Liver (tissue), 9 donors: ENCODE results near the gene TRPM8. TPM values are rescaled to one million over a fixed set of nuclear protein-coding genes. Genes with fewer than 3 reads are reported as not detected.

Source experiments
- DNase-seq: peaks from one replicate; pipeline ENCODE4 v3.0.0-alpha.2; 2017; ENCODE audit warnings: low spot score
- H3K27ac ChIP-seq, 2 donors: one replicate each; pipeline ENCODE4 v1.7.0; 2013; ENCODE audit warnings: inconsistent platforms in 2 of 2, low read length in 2 of 2, control low read depth in 1 of 2, low read depth in 1 of 2, mild to moderate bottlenecking in 1 of 2
- H3K27me3 ChIP-seq, 4 donors: one replicate each; pipeline versions ENCODE4 v1.6.1 to v1.7.0; 2013; ENCODE audit warnings: low read length in 3 of 4, inconsistent platforms in 1 of 4, mild to moderate bottlenecking in 1 of 4, moderate library complexity in 1 of 4; ENCODE audit not compliant: control insufficient read depth in 4 of 4, insufficient read depth in 4 of 4
- H3K36me3 ChIP-seq, 4 donors: one replicate each; pipeline versions ENCODE4 v1.6.1 to v1.7.0; 2013; ENCODE audit warnings: low read length in 3 of 4, mild to moderate bottlenecking in 3 of 4, low read depth in 1 of 4, moderate library complexity in 1 of 4; ENCODE audit not compliant: control insufficient read depth in 4 of 4, insufficient read depth in 3 of 4
- H3K4me1 ChIP-seq, 4 donors: one replicate each; pipeline versions ENCODE4 v1.6.1 to v1.7.0; 2013; ENCODE audit warnings: low read length in 3 of 4, mild to moderate bottlenecking in 3 of 4, moderate library complexity in 1 of 4; ENCODE audit not compliant: control insufficient read depth in 4 of 4, insufficient read depth in 4 of 4
- H3K4me3 ChIP-seq, 3 donors: one replicate each; pipeline versions ENCODE4 v1.6.1 to v1.7.0; 2013; ENCODE audit warnings: low read length in 3 of 3, control low read depth in 1 of 3, low read depth in 1 of 3, mild to moderate bottlenecking in 1 of 3
- H3K9ac ChIP-seq, 2 donors: one replicate each; pipeline ENCODE4 v1.7.0; 2013; ENCODE audit warnings: low read length in 2 of 2, mild to moderate bottlenecking in 2 of 2, moderate library complexity in 2 of 2, control low read depth in 1 of 2, low read depth in 1 of 2
- H3K9me3 ChIP-seq, 4 donors: one replicate each; pipeline versions ENCODE4 v1.6.1 to v1.7.0; 2013; ENCODE audit warnings: low read length in 3 of 4; ENCODE audit not compliant: control insufficient read depth in 4 of 4
- EGR1 ChIP-seq, 2 donors: IDR thresholded peaks; 2 replicates each; pipeline ENCODE4 v1.6.1; 2016 to 2018; ENCODE audit warnings: antibody characterized with exemption in 2 of 2, low read depth in 2 of 2
- FOXA1 ChIP-seq: IDR thresholded peaks from 2 replicates; pipeline ENCODE4 v1.6.1; 2016; ENCODE audit warnings: antibody characterized with exemption
- GABPA ChIP-seq, 2 donors: IDR thresholded peaks in 1 of 2; conservative IDR thresholded peaks in 1 of 2; 2 replicates each; pipeline ENCODE4 v1.6.1; 2016; ENCODE audit warnings: antibody characterized with exemption in 2 of 2, mild to moderate bottlenecking in 1 of 2, moderate library complexity in 1 of 2
- HNF4A ChIP-seq, 2 donors: conservative IDR thresholded peaks; 2 replicates each; pipeline ENCODE4 v1.6.1; 2016; ENCODE audit warnings: antibody characterized with exemption in 2 of 2, mild to moderate bottlenecking in 2 of 2
- RAD21 ChIP-seq, 2 donors: IDR thresholded peaks; 2 replicates each; pipeline ENCODE4 v1.6.1; 2016; ENCODE audit warnings: antibody characterized with exemption in 2 of 2, mild to moderate bottlenecking in 2 of 2
- REST ChIP-seq: IDR thresholded peaks from 2 replicates; pipeline ENCODE4 v1.6.1; 2016; ENCODE audit warnings: antibody characterized with exemption, mild to moderate bottlenecking
- SP1 ChIP-seq: IDR thresholded peaks from 2 replicates; pipeline ENCODE4 v1.6.1; 2018; ENCODE audit warnings: antibody characterized with exemption, mild to moderate bottlenecking
- TAF1 ChIP-seq: conservative IDR thresholded peaks from 2 replicates; pipeline ENCODE4 v1.6.1; 2016; ENCODE audit warnings: antibody characterized with exemption, mild to moderate bottlenecking
- ZBTB33 ChIP-seq: IDR thresholded peaks from 2 replicates; pipeline ENCODE4 v1.6.1; 2016; ENCODE audit warnings: antibody characterized with exemption
- WGBS: extraction: QIAGEN DNeasy Blood & Tissue Kit; methylation state at CpG from one replicate; pipeline ENCODE4 v1.1.7; 2013; 5-methylcytosine and 5-hydroxymethylcytosine counted together
- polyA plus RNA-seq, 2 donors: library from polyadenylated mRNA; stranded (reverse) in 1 of 2; unstranded in 1 of 2; fragments of 200-250 nt in 1 of 2; fragments of >200 nt in 1 of 2; fragmentation: Nextera tagmentation in 1 of 2; extraction: Ambion mirVana in 1 of 2; gene quantifications; one replicate each; pipeline versions ENCODE4 v1.2.1 to v1.2.3, GENCODE V29; 2013 to 2015
- total RNA-seq, 2 donors: library from RNA; depleted of rRNA; stranded (reverse); fragments of >200 nt; gene quantifications; one replicate each; pipeline ENCODE4 v1.2.3, GENCODE V29; 2014
- TF ChIP-seq, protein P1 (sequence below): fragments of 150-350 bp; IDR thresholded peaks from 2 replicates; pipeline ENCODE4 v1.5.1; 2017; ENCODE audit warnings: improper control_type of control experiment, low read depth, low read length; ENCODE audit not compliant: missing input control
- donor health status: healthy.
- donor health status: healthy.
- donor health status: healthy.
- donor health status: healthy.
- donor health status: healthy.

TRPM8 gene
- total and polyA plus RNA-seq, 4 donors: 1.1 to 79.2 (median 33.2) TPM

DNA sequence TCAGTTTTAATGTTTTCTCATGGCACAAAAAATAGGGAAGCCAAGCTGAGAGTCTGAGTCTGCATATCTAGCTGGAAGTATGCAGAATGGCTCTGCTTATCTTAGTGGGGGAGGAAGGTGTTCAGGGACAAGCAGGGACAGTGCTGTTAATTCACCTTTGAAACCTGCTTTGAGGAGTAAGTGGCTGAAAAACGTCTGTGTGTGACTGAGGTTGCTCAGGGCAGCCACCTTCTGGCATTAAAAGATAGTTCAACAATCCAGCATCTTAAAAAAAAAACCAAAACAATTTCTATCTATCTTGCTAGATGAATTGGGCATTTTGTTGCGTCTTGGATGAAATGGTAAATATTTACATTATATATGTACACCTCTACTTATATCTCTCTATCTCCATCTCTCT is 2.0 kb upstream of the TRPM8 start:
- H3K9me3 ChIP-seq: no peaks in the 10 kb centered on the region
- no peak for DNase-seq
- no peaks in the 10 kb centered on the region for H3K27me3 ChIP-seq
- H3K36me3 ChIP-seq: no peaks in the 10 kb centered on the region
- no peak overlapping the region for H3K9ac ChIP-seq
- TF ChIP-seq SP1: no peak
- peak; percentile 50 to 60 for TF ChIP-seq RAD21 (IDR thresholded peaks at IDR 0.05)
- TF ChIP-seq, protein P1, sequence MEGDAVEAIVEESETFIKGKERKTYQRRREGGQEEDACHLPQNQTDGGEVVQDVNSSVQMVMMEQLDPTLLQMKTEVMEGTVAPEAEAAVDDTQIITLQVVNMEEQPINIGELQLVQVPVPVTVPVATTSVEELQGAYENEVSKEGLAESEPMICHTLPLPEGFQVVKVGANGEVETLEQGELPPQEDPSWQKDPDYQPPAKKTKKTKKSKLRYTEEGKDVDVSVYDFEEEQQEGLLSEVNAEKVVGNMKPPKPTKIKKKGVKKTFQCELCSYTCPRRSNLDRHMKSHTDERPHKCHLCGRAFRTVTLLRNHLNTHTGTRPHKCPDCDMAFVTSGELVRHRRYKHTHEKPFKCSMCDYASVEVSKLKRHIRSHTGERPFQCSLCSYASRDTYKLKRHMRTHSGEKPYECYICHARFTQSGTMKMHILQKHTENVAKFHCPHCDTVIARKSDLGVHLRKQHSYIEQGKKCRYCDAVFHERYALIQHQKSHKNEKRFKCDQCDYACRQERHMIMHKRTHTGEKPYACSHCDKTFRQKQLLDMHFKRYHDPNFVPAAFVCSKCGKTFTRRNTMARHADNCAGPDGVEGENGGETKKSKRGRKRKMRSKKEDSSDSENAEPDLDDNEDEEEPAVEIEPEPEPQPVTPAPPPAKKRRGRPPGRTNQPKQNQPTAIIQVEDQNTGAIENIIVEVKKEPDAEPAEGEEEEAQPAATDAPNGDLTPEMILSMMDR: peak; percentile 21
- WGBS: 21% methylated on average over 2 of the region's 2 CpGs
- H3K27ac ChIP-seq: no peak overlapping the region
- no peak overlapping the region for H3K4me3 ChIP-seq
- H3K4me1 ChIP-seq: no peaks in the 10 kb centered on the region

GRCh38 chr2:233919319-233919718 is 2.1 kb downstream of the TRPM8 start:
- Histone ChIP-seq H3K9ac (no peak overlapping the region), H3K27me3 (peaks cover 0 to 4% (median 0%) of the 10 kb centered on the region in 4 donors), H3K36me3 (no peaks in the 10 kb centered on the region), H3K9me3 (no peaks in the 10 kb centered on the region), H3K27ac (no peak overlapping the region), H3K4me3 (no peak overlapping the region), H3K4me1 (no peaks in the 10 kb centered on the region)
- TF ChIP-seq HNF4A (conservative IDR thresholded peaks at IDR 0.05) (no peak), GABPA (IDR thresholded peaks at IDR 0.05 in 1 of 2, conservative IDR thresholded peaks at IDR 0.05 in 1 of 2) (no peak), FOXA1 (no peak), REST (no peak)
- no peak for DNase-seq
- 84% methylated on average over 1 of the region's 1 CpG for WGBS

- no peaks in the 10 kb centered on the region for H3K9me3 ChIP-seq
- no peaks in the 10 kb centered on the region for H3K4me1 ChIP-seq
- H3K4me3 ChIP-seq: no peak overlapping the region
- no peak overlapping the region for H3K27ac ChIP-seq
- DNase-seq: no peak
- no peak overlapping the region for H3K9ac ChIP-seq
- no peaks in the 10 kb centered on the region for H3K36me3 ChIP-seq
- peaks cover 0 to 4% (median 0%) of the 10 kb centered on the region in 4 donors for H3K27me3 ChIP-seq
- 89% methylated on average over 3 of the region's 3 CpGs for WGBS
- no peak for TF ChIP-seq SP1
- TF ChIP-seq, protein P1: no peak
- TF ChIP-seq HNF4A (conservative IDR thresholded peaks at IDR 0.05): no peak
- no peak for TF ChIP-seq EGR1 (IDR thresholded peaks at IDR 0.05; ENCODE audit: low read depth in 2 of 2)
- TF ChIP-seq TAF1: no peak
- no peak for TF ChIP-seq REST
- no peak for TF ChIP-seq ZBTB33
- no peak for TF ChIP-seq GABPA (IDR thresholded peaks at IDR 0.05 in 1 of 2, conservative IDR thresholded peaks at IDR 0.05 in 1 of 2)
These were observed 2.8 kb downstream of the TRPM8 start for GRCh38 chr2:233919938-233920337.
